OCI-LY3 (cell line): ENCODE results near the gene APPL2.
A peak's percentile ranks its signal among the peaks of the same experiment; 100 is the strongest.

Experiments
- H2AFZ ChIP-seq: fragments of 200-600, 300-600 bp; shearing (Covaris generic); 2 replicates; pipeline ENCODE4 v1.6.0; 2014; ENCODE audit warnings: antibody characterized with exemption, low read depth, low read length
- H3K27ac ChIP-seq: fragments of 200-600, 300-600 bp; sonication (generic); 2 replicates; pipeline ENCODE4 v1.5.1; 2014; ENCODE audit warnings: mild to moderate bottlenecking, low read length, moderate library complexity, mixed read lengths
- H3K27me3 ChIP-seq: fragments of 200-600, 300-600 bp; sonication (generic); 2 replicates; pipeline ENCODE4 v1.6.1; 2014; ENCODE audit warnings: low read depth, low read length, mixed read lengths
- H3K36me3 ChIP-seq: fragments of 200-600, 300-600 bp; sonication (generic); replicated peaks from 2 replicates; pipeline ENCODE3; 2014; ENCODE audit warnings: low read depth, low read length, mixed read lengths
- H3K4me1 ChIP-seq: fragments of 300-600, 200-600 bp; sonication (generic); 2 replicates; pipeline ENCODE4 v1.6.1; 2014; ENCODE audit warnings: low read length, mixed read lengths
- H3K4me2 ChIP-seq: fragments of 200-600, 300-600 bp; sonication (generic); 2 replicates; pipeline ENCODE4 v1.6.1; 2014; ENCODE audit warnings: low read length, mixed read lengths
- H3K4me3 ChIP-seq: fragments of 300-600, 200-600 bp; sonication (generic); 2 replicates; pipeline ENCODE4 v1.5.1; 2014; ENCODE audit warnings: antibody characterized with exemption, mild to moderate bottlenecking, low read length, moderate library complexity
- H3K79me2 ChIP-seq: fragments of 300-600, 200-600 bp; shearing (Covaris generic); 2 replicates; pipeline ENCODE4 v1.6.1; 2014; ENCODE audit warnings: mild to moderate bottlenecking, low read length, mixed read lengths
- H3K9ac ChIP-seq: fragments of 300-600, 200-600 bp; shearing (Covaris generic); 2 replicates; pipeline ENCODE4 v1.6.0; 2014; ENCODE audit warnings: mild to moderate bottlenecking, low read length, moderate library complexity
- H3K9me3 ChIP-seq: fragments of 200-600, 300-600 bp; shearing (Covaris generic); 2 replicates; pipeline ENCODE4 v1.6.1; 2014; ENCODE audit warnings: low read length, mixed read lengths; ENCODE audit not compliant: insufficient read depth
- H4K20me1 ChIP-seq: fragments of 200-600, 300-600 bp; sonication (generic); 2 replicates; pipeline ENCODE4 v1.6.1; 2016; ENCODE audit warnings: low read length, mixed read lengths; ENCODE audit not compliant: insufficient read depth
- CTCF ChIP-seq: fragments of 200-600, 300-600 bp; sonication (generic); IDR thresholded peaks from 2 replicates; pipeline ENCODE4 v1.5.1; 2014; ENCODE audit warnings: antibody characterized with exemption, low read length, low read depth
- EZH2phosphoT487 ChIP-seq: fragments of 200-600 bp; shearing (Covaris generic); IDR thresholded peaks from 2 replicates; pipeline ENCODE4 v1.6.1; 2018; ENCODE audit warnings: antibody characterized with exemption, mixed run types, low read depth

Gene APPL2

GRCh38 chr12:105279460-105280056 is 43.6 kb upstream of the APPL2 start:
- no peaks in the 10 kb centered on the region for H3K36me3 ChIP-seq
- no peak overlapping the region for H3K9ac ChIP-seq
- no peaks in the 10 kb centered on the region for H3K4me1 ChIP-seq
- H3K27ac ChIP-seq = no peak overlapping the region
- no peaks in the 10 kb centered on the region for H3K79me2 ChIP-seq
- H3K4me3 ChIP-seq = no peak overlapping the region
- no peaks in the 10 kb centered on the region for H4K20me1 ChIP-seq
- peak; percentile 90 for TF ChIP-seq CTCF
- TF ChIP-seq EZH2phosphoT487 = no peak
- H3K9me3 ChIP-seq = no peaks in the 10 kb centered on the region
- H3K27me3 ChIP-seq = peaks cover 14% of the 10 kb centered on the region
- H3K4me2 ChIP-seq = no peak overlapping the region
- no peak overlapping the region for H2AFZ ChIP-seq

- Histone ChIP-seq H4K20me1 (no peaks in the 10 kb centered on the region), H3K9ac (no peak overlapping the region), H3K4me3 (no peak overlapping the region), H2AFZ (no peak overlapping the region), H3K4me2 (no peak overlapping the region), H3K36me3 (no peaks in the 10 kb centered on the region), H3K4me1 (no peaks in the 10 kb centered on the region), H3K9me3 (no peaks in the 10 kb centered on the region), H3K27ac (no peak overlapping the region), H3K27me3 (peaks cover 10% of the 10 kb centered on the region), H3K79me2 (no peaks in the 10 kb centered on the region)
- TF ChIP-seq EZH2phosphoT487 = no peak
- TF ChIP-seq CTCF = no peak
These were observed 42.2 kb upstream of the APPL2 start for GRCh38 chr12:105278043-105278697.

GRCh38 chr12:105275997-105276733 is 40.2 kb upstream of the APPL2 start:
- no peak overlapping the region for H3K27ac ChIP-seq
- peaks cover 3% of the 10 kb centered on the region; the same call in 1 of the 2 replicates for H3K27me3 ChIP-seq
- TF ChIP-seq CTCF (no peak), EZH2phosphoT487 (no peak)
- H3K79me2 ChIP-seq = no peaks in the 10 kb centered on the region
- H3K36me3 ChIP-seq = no peaks in the 10 kb centered on the region
- H3K4me3 ChIP-seq = no peak overlapping the region
- H3K4me1 ChIP-seq = no peaks in the 10 kb centered on the region
- H4K20me1 ChIP-seq = no peaks in the 10 kb centered on the region
- H3K9ac ChIP-seq = no peak overlapping the region
- no peak overlapping the region for H3K4me2 ChIP-seq
- no peak overlapping the region for H2AFZ ChIP-seq
- no peaks in the 10 kb centered on the region for H3K9me3 ChIP-seq

GRCh38 chr12:105274571-105274970 is 38.6 kb upstream of the APPL2 start:
- Histone ChIP-seq H3K27me3 (no peaks in the 10 kb centered on the region), H3K9me3 (no peaks in the 10 kb centered on the region), H3K4me3 (no peak overlapping the region), H3K4me2 (no peak overlapping the region), H3K36me3 (no peaks in the 10 kb centered on the region), H3K79me2 (no peaks in the 10 kb centered on the region), H2AFZ (no peak overlapping the region), H3K27ac (no peak overlapping the region), H3K9ac (no peak overlapping the region), H3K4me1 (no peaks in the 10 kb centered on the region), H4K20me1 (no peaks in the 10 kb centered on the region)
- TF ChIP-seq EZH2phosphoT487 (no peak), CTCF (no peak)
